Measurements from ENCODE around the gene RNF225. TPM values are rescaled to one million over a fixed set of nuclear protein-coding genes. Genes with fewer than 3 reads are reported as not detected.

RNF225 gene
- total and polyA plus RNA-seq, 9 of the 15 experiments (the other 6 are each of a cell fraction or from before 2014, with no cell fraction given): 0.33 TPM; not detected in 8

GRCh38 chr19:58392945-58393724, 2.3 kb upstream of the RNF225 start (continued):
- TF ChIP-seq POLR2G (IDR thresholded peaks at IDR 0.05; ENCODE audit: low read depth, low read length) (peak; percentile 67), SIX5 (IDR thresholded peaks at IDR 0.05; ENCODE audit: borderline replicate concordance in 1 of 2, insufficient read depth in 1 of 2, low read depth in 1 of 2, low read length in 2 of 2) (no peak), E2F1 (CRISPR knock-in tag; IDR thresholded peaks at IDR 0.05) (no peak), ARHGAP35 (IDR thresholded peaks at IDR 0.05; ENCODE audit: partially characterized antibody) (no peak), GTF2F1 (IDR thresholded peaks at IDR 0.05; ENCODE audit: low read depth, low read length) (no peak), NFRKB (IDR thresholded peaks at IDR 0.05; ENCODE audit: low read depth) (no peak), FIP1L1 (IDR thresholded peaks at IDR 0.05; ENCODE audit: low read depth, low read length, poor library complexity, severe bottlenecking) (no peak), ZNF75A (CRISPR knock-in tag; IDR thresholded peaks at IDR 0.05) (no peak), ZFP36 (IDR thresholded peaks at IDR 0.05; ENCODE audit: low read depth, low read length, partially characterized antibody) (peak; percentile 75), IRF9 (tag; IDR thresholded peaks at IDR 0.05) (no peak)
